Skeletal muscle satellite cell (primary cell): ENCODE measurements around the gene GRAMD2B.

Source experiments
- H3K27me3 ChIP-seq: 2 replicates; pipeline ENCODE4 v1.7.0; 2013; ENCODE audit warnings: low read length; ENCODE audit not compliant: control insufficient read depth, insufficient read depth
- H3K36me3 ChIP-seq: 2 replicates; pipeline ENCODE4 v1.7.0; 2013; ENCODE audit warnings: mild to moderate bottlenecking, control low read depth, low read length; ENCODE audit not compliant: insufficient read depth
- H3K4me1 ChIP-seq: 2 replicates; pipeline ENCODE4 v1.7.0; 2013; ENCODE audit warnings: low read length; ENCODE audit not compliant: control insufficient read depth, insufficient read depth
- H3K4me2 ChIP-seq: 2 replicates; pipeline ENCODE4 v1.7.0; 2013; ENCODE audit warnings: mild to moderate bottlenecking, low read length
- H3K4me3 ChIP-seq: 2 replicates; pipeline ENCODE4 v1.7.0; 2013; ENCODE audit warnings: low read length
- H3K9ac ChIP-seq: 2 replicates; pipeline ENCODE4 v1.7.0; 2013; ENCODE audit warnings: mild to moderate bottlenecking, low read depth, low read length, moderate library complexity
- H3K9me3 ChIP-seq: replicated peaks from 2 replicates; pipeline ENCODE4 v1.7.0; 2013; ENCODE audit warnings: mild to moderate bottlenecking, control low read depth, low read length

GRAMD2B gene

GRCh38 chr5:126452477-126452876, 29.3 kb downstream of the GRAMD2B start:
- Histone ChIP-seq H3K36me3 (peaks cover 24% of the 10 kb centered on the region), H3K4me3 (no peak overlapping the region), H3K4me1 (peaks cover 52% of the 10 kb centered on the region), H3K9ac (no peak overlapping the region), H3K27me3 (no peaks in the 10 kb centered on the region), H3K4me2 (no peak overlapping the region), H3K9me3 (no peaks in the 10 kb centered on the region)

GRCh38 chr5:126454081-126454480, 30.9 kb downstream of the GRAMD2B start:
- Histone ChIP-seq H3K4me1 (peaks cover 41% of the 10 kb centered on the region), H3K36me3 (peaks cover 28% of the 10 kb centered on the region), H3K9ac (no peak overlapping the region), H3K4me3 (no peak overlapping the region), H3K9me3 (no peaks in the 10 kb centered on the region), H3K27me3 (no peaks in the 10 kb centered on the region), H3K4me2 (no peak overlapping the region)

- H3K4me3 ChIP-seq: no peak overlapping the region
Observed at GRCh38 chr5:126454535-126454934, 31.3 kb downstream of the GRAMD2B start.

GRCh38 chr5:126455264-126455663, 32.1 kb downstream of the GRAMD2B start:
- H3K9me3 ChIP-seq: no peaks in the 10 kb centered on the region
- peaks cover 29% of the 10 kb centered on the region for H3K4me1 ChIP-seq
- H3K4me3 ChIP-seq: no peak overlapping the region
- H3K9ac ChIP-seq: no peak overlapping the region
- H3K4me2 ChIP-seq: no peak overlapping the region
- no peaks in the 10 kb centered on the region for H3K27me3 ChIP-seq
- peaks cover 32% of the 10 kb centered on the region for H3K36me3 ChIP-seq

More at GRCh38 chr5:126454535-126454934, 31.3 kb downstream of the GRAMD2B start:
- Histone ChIP-seq H3K4me1 (peaks cover 36% of the 10 kb centered on the region), H3K9ac (no peak overlapping the region), H3K9me3 (no peaks in the 10 kb centered on the region), H3K27me3 (no peaks in the 10 kb centered on the region), H3K36me3 (peaks cover 29% of the 10 kb centered on the region), H3K4me2 (no peak overlapping the region)

GRCh38 chr5:126455728-126456127, 32.5 kb downstream of the GRAMD2B start:
- H3K4me1 ChIP-seq: peaks cover 24% of the 10 kb centered on the region
- no peaks in the 10 kb centered on the region for H3K27me3 ChIP-seq
- no peak overlapping the region for H3K9ac ChIP-seq
- H3K4me2 ChIP-seq: no peak overlapping the region
- H3K4me3 ChIP-seq: no peak overlapping the region
- H3K36me3 ChIP-seq: peaks cover 33% of the 10 kb centered on the region
- no peaks in the 10 kb centered on the region for H3K9me3 ChIP-seq

- Histone ChIP-seq H3K36me3 (peaks cover 30% of the 10 kb centered on the region), H3K27me3 (no peaks in the 10 kb centered on the region), H3K4me2 (no peak overlapping the region), H3K4me1 (peaks cover 23% of the 10 kb centered on the region), H3K4me3 (no peak overlapping the region), H3K9ac (no peak overlapping the region), H3K9me3 (no peaks in the 10 kb centered on the region)
Observed at GRCh38 chr5:126456217-126456820, 33.1 kb downstream of the GRAMD2B start.

- no peak overlapping the region for H3K4me2 ChIP-seq
- no peak overlapping the region for H3K4me3 ChIP-seq
- peaks cover 10% of the 10 kb centered on the region for H3K4me1 ChIP-seq
- H3K9ac ChIP-seq: no peak overlapping the region
- H3K27me3 ChIP-seq: no peaks in the 10 kb centered on the region
- H3K36me3 ChIP-seq: peaks cover 33% of the 10 kb centered on the region
- no peaks in the 10 kb centered on the region for H3K9me3 ChIP-seq
Observed at GRCh38 chr5:126460459-126460858, 37.2 kb downstream of the GRAMD2B start.

- no peak overlapping the region for H3K9ac ChIP-seq
- H3K4me1 ChIP-seq: peaks cover 6% of the 10 kb centered on the region
- no peaks in the 10 kb centered on the region for H3K9me3 ChIP-seq
- no peak overlapping the region for H3K4me3 ChIP-seq
- H3K27me3 ChIP-seq: no peaks in the 10 kb centered on the region
- H3K4me2 ChIP-seq: no peak overlapping the region
- H3K36me3 ChIP-seq: peaks cover 38% of the 10 kb centered on the region
Observed at GRCh38 chr5:126460977-126461376, 37.8 kb downstream of the GRAMD2B start.

- H3K4me1 ChIP-seq: no peaks in the 10 kb centered on the region
- H3K4me2 ChIP-seq: no peak overlapping the region
- H3K36me3 ChIP-seq: peaks cover 43% of the 10 kb centered on the region
- H3K9ac ChIP-seq: no peak overlapping the region
- no peak overlapping the region for H3K4me3 ChIP-seq
- H3K9me3 ChIP-seq: no peaks in the 10 kb centered on the region
- no peaks in the 10 kb centered on the region for H3K27me3 ChIP-seq
Observed at GRCh38 chr5:126461838-126462237, 38.6 kb downstream of the GRAMD2B start.

GRCh38 chr5:126462239-126463014, 39.2 kb downstream of the GRAMD2B start:
- no peaks in the 10 kb centered on the region for H3K9me3 ChIP-seq
- H3K36me3 ChIP-seq: peaks cover 43% of the 10 kb centered on the region
- no peaks in the 10 kb centered on the region for H3K27me3 ChIP-seq
- H3K4me3 ChIP-seq: no peak overlapping the region
- H3K9ac ChIP-seq: no peak overlapping the region
- H3K4me2 ChIP-seq: no peak overlapping the region
- no peaks in the 10 kb centered on the region for H3K4me1 ChIP-seq

- Histone ChIP-seq H3K4me1 (no peaks in the 10 kb centered on the region), H3K36me3 (peaks cover 40% of the 10 kb centered on the region), H3K4me3 (no peak overlapping the region), H3K9me3 (no peaks in the 10 kb centered on the region), H3K4me2 (no peak overlapping the region), H3K9ac (no peak overlapping the region), H3K27me3 (no peaks in the 10 kb centered on the region)
Observed at GRCh38 chr5:126464016-126464415, 40.8 kb downstream of the GRAMD2B start.

- H3K27me3 ChIP-seq: no peaks in the 10 kb centered on the region
- H3K9ac ChIP-seq: no peak overlapping the region
- peaks cover 46% of the 10 kb centered on the region for H3K36me3 ChIP-seq
- no peak overlapping the region for H3K4me3 ChIP-seq
- H3K4me1 ChIP-seq: peaks cover 3% of the 10 kb centered on the region
- no peaks in the 10 kb centered on the region for H3K9me3 ChIP-seq
- no peak overlapping the region for H3K4me2 ChIP-seq
Observed at GRCh38 chr5:126464959-126465358, 41.8 kb downstream of the GRAMD2B start.
